Activated CD4-positive, CD25-positive, alpha-beta regulatory T cell (primary cell): ENCODE results near the gene SLC34A3.
A peak's percentile ranks its signal among the peaks of the same experiment; 100 is the strongest.
"Not testable (repeated sequence)": the region's sequence is repeated elsewhere in the genome, so short reads cannot be mapped to it uniquely, and the experiment has no call there.

Source experiments
- DNase-seq, 4 experiments: peaks; one replicate each; lab custom pipeline; 2025; lab: John Stamatoyannopoulos, UW

SLC34A3 gene

DNA sequence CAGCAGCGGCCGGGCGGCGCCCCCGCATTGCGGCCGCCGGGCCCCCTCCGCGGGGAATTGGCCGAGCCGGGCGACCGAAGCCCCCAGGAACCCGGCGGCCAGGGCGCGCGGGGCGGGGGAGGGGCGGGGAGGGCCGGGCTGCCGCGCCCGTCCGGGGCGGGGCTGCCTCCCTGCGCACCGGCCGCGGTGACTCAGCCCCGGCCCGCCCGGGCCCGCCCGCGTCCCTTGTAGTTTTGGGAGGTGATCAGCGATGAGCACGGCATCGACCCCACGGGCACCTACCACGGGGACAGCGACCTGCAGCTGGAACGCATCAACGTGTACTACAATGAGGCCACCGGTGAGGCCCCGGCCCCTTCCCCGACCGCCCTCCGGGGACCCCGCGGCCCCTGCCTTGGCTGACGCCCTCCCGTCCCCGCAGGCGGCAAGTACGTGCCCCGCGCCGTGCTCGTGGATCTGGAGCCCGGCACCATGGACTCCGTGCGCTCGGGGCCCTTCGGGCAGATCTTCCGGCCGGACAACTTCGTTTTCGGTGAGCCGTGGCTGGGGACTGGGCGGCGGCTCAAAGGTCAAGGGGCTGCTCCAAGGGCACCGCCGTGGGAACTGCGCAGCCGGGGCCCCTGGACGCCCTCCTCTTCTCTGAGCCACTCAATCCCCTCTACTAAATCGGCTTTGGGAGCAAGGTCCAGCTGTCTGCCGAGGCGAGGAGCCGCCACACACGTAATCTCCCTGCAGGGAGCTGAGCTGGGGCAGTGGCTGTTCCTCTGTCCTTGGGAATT, 11.0 kb downstream of the SLC34A3 start:
- peak; percentile 37 to 69 (median 50) for DNase-seq

DNA sequence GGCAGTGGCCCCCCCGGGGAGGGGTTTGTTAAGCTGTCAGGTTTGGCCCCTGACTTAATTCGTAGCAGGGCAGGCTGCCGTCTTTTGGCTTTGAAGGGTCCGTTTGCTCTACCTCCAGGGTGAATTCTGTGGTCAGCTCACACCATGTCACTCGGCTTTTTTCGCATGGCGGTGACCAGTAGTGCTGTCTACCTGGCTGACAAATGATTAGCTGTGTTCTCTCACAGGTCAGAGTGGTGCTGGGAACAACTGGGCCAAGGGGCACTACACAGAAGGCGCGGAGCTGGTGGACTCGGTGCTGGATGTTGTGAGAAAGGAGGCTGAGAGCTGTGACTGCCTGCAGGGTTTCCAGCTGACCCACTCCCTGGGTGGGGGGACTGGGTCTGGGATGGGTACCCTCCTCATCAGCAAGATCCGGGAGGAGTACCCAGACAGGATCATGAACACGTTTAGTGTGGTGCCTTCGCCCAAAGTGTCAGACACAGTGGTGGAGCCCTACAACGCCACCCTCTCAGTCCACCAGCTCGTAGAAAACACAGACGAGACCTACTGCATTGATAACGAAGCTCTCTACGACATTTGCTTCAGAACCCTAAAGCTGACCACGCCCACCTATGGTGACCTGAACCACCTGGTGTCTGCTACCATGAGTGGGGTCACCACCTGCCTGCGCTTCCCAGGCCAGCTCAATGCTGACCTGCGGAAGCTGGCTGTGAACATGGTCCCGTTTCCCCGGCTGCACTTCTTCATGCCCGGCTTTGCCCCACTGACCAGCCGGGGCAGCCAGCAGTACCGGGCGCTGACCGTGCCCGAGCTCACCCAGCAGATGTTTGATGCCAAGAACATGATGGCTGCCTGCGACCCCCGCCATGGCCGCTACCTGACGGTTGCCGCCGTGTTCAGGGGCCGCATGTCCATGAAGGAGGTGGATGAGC, 11.8 kb downstream of the SLC34A3 start:
- DNase-seq = no peak

DNA sequence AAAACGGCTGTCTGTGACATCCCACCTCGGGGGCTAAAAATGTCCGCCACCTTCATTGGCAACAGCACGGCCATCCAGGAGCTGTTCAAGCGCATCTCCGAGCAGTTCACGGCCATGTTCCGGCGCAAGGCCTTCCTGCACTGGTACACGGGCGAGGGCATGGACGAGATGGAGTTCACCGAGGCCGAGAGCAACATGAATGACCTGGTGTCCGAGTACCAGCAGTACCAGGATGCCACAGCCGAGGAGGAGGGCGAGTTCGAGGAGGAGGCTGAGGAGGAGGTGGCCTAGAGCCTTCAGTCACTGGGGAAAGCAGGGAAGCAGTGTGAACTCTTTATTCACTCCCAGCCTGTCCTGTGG, 12.5 kb downstream of the SLC34A3 start:
- DNase-seq = not testable (repeated sequence)

DNA sequence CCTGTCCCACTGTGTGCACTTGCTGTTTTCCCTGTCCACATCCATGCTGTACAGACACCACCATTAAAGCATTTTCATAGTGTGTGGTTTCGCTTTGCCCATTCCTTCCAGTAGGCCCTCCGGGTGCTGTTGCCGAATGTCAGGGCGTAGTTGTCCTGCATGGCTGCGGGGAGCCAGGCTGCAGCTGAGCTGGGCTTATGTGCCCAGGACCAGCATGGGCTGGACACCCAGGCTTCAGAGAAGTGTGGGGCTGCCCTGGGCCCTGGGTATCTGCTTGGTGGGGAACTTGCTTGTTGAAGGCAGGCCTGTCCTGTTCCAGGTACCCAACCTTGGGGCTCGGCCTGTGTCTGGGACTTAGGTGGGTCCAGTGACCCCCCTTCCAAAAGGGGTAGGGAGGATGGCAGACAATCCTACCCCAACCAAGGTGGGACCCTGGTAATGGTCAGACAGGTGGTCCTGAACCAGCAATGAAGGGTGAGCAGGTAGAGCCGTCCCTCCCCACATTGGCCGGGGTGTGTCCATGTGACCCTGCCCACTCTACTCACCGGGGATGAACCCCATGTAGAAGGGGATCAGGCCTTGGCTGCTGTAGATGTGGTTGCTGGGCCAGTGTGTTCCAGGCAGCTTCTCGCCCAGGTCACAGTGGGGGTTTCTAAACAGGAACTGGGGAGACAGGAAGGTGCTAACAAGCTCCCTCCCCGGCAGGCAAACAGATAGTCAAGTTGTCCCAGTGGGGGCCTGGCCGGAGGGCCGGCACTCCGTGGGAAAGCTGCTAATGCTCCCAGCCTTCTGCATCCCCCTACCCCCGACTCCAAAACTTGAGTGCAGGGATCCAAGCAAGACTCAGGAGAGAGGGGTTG, 13.2 kb downstream of the SLC34A3 start:
- no peak for DNase-seq

DNA sequence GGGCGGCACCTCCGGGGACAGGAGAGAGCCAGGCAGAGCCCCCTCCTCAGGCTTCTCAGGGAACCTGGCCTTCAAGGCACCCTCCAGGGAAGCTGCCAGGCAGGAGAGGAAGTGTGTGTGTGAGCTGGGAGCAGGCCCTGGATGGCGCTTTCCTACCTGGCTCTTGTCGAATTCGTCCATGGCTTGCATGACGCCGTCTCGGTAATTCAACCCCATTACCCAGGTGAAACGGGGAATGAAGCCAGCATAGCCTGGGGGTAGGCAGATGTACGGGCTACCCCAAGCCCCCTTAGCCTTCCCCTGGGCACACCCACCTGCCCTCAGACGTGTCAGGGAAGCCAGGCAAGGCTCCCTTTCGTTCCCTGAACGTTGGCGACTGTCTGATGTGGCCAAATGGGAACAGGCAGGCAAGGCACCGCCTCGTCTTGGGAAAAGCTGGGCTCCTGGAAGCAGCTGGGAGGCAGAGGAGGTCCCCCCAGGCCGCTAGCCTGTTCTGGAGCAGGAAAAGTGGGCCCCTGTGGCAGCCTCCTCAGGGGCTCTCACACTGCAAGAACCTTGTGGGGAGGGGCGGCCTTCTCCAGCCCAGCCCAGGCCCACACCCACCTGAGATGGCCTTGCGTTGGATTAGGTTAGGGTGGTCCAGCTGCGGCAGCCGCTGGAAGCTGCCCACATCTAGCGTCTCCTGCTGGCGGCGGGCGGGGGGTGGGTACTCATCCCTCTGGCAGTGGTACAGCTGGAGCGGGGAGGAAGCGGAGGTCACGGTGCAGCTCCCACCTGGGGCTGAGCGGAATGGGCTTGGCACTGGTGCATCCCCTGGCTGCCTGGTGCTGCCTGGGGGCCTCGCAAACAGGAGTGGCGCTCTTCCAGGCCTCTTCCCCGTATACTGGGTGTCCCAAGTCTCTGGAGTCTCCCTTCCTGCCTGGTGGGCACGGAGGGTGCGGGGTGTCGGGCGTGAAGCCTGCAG, 14.1 kb downstream of the SLC34A3 start:
- no peak for DNase-seq

DNA sequence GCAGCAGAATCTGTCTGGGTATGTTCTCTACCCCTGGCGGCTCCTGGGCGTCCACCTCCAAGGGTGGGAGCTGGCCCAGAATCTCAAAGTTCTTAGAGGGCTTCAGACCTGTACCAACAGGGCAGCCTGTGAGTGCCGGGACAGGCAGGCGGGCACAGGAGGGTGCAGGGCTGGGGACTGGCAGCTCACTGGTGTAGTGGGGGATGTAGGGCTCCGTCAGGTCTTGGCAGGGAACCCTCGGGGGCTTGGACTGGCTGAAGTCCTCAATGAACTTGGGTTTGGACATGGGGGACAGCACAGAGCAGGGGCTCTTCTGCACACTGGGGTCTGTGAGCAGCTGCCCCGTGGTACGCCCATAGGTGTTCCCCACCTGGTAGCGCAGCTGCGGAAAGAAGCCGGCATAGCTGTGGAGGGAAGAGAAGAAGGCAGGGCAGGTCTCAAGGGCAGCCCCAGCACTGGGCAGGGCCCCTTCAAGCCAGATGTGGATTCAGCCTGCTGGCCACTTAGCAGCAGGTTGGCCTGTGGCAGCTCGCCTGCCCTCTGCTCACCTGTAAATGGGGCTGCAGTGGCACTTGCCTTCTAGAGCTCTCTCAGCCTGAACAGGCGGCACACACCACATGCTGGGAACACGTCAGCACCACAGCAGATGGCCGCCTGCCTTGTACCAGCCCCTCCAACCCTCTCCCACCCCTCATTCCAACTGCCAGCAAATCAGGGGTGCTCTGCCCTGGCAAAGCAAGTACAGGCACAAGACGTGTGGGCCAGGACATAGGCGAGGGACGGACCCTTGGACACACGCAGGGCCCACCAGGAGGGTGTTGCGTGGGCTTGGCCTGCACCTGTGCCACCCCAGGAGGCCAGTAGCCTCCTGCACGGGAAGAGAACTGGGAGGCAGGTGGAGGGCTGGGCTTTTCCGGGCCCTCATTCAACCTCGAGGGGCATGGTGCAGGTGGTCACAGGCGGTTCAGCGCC, 15.0 kb downstream of the SLC34A3 start:
- no peak for DNase-seq

DNA sequence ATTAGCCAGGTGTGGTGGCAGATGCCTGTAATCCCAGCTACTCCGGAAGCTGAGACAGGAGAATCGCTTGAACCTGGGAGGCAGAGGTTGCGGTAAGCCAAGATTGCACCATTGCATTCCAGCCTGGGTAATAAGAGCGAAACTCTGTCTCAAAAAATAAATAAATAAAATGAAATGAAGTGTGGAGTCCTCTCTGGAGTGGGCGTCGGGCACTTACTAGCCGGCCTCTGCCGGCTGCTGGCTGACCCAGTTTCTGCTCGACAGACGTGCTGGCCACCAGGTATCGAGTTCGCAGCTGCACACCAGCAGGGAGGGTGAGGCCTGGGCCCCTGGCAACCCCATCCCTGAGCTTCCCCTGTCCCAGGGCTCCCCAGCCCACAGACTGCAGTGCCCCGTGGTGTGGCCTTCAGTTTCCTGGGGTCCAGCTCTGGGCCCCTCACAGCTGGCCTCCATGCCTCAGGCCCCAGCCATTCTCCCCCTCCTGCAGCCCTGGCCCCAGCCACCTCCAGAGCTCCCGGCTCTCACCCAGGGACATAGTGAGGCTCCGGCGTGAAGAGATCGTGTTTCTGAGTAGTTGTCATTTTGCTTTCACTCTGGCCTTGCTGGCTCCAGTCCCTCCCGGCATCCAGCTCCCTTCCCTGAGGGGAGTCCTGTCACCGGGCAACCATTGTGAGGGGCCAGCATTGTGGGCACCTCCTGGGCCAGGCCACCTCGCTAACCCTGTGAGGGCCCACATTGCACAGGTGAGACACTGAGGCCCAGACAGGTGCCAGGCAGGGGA, 16.6 kb downstream of the SLC34A3 start:
- no peak for DNase-seq

DNA sequence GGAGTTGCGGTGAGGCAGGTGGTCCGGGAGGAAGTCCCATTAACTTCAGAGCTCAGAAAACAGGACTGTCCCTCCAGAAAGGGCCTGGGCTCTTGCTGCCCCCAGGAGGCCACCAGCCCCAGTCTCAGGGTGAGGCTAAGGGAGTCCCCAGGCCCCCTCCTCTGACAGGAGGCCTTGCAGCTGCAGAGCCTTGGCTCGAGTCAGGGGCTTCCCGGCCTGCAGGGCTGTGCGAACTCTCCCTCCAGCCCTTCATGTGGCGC, 17.1 kb downstream of the SLC34A3 start:
- DNase-seq = no peak

DNA sequence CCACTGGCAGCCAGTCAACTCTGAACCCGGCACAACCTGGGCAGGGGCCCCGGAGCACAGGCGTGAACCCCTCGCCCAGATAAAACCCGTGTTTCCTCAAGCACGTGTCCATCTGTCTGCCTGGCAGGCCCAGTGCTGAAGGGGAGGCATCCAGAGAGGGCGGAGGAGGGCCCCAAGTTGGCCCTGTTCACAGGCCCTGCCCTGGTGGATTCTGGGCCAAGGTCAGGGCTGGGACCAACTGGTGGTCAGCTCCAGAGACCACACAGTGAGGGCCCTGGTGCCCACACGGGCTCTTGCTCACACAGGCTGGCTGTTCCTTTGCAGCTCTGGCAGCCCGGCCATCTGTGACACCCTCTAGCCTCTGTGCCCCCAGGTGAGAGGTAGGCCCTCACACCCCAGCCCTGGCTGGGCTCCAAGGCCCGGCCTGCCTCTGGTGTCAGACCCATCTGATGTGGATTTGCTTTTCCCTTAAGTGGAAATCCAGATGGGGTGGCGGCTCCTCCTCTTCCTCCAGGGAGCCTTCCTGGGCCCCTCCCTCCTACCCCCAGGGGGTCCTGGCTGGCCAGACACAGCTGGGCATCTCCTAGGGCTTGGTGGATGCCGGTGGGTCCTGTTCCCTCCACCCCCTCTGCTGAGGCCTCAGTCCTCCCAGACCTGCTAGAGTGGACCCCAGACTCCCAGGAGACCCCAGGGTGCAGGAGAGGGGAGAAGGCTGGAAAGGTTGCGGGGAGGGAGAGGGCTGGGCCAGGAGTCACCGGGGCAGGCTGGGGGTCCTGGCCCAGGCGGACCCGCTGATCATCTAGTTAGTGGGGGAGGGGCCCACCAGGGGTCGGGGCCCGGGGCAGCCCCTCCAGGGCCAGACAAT, 19.9 kb downstream of the SLC34A3 start:
- no peak for DNase-seq

DNA sequence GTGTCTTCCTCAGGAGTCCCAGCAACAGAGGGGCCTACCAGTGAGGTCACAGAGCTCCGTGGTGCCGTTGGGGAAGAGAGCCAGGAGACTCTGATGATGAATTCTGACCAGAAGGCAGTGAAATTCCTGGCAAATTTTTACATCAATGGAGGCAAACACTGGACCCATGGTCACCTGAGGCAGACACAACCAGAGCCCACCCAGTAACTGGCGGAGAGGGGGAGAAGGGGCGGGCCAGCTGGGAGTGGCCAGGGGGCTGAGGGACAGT, 20.4 kb downstream of the SLC34A3 start, which contains the start of gene STPG3:
Gene STPG3 (plus strand): TSS at position 93 of the 268 bp plus-strand sequence. CDS start 1 bp downstream, at position 94.
- DNase-seq = no peak

DNA sequence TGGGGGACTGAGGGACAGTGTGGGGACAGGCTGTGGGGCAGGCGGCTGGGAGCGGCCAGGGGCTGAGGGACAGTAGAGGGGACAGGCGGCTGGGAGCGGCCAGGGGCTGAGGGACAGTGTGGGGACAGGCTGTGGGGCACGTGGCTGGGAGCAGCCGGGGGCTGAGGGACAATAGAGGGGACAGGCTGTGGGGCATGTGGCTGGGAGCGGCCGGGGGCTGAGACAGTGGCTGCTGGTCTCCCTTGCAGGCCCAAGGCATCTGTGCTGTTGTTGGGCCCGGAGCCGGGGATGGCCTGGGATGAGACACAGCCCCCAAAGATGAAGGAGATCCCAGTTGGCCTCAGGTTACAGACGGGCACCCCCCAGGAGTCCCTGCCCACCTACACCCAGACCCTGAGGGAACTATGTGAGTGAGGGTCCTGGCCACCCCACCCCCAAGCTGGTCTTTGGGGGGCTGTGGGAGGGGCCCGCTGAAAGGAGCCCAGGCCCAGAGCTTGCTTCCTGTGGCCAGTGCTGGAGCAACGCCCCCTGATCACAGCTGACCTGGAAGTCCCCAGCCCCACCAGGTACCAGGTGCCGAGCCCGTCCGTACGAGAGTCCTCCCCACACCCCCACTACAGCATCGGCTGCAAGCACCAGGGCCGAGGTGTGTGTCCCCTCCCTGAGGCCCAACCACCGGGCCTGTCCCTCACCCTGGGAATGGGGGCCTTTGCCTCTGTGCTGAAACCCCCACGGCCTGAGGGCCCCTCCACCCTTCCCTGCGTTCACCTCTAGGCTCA, 21.0 kb downstream of the SLC34A3 start:
- no peak for DNase-seq

DNA sequence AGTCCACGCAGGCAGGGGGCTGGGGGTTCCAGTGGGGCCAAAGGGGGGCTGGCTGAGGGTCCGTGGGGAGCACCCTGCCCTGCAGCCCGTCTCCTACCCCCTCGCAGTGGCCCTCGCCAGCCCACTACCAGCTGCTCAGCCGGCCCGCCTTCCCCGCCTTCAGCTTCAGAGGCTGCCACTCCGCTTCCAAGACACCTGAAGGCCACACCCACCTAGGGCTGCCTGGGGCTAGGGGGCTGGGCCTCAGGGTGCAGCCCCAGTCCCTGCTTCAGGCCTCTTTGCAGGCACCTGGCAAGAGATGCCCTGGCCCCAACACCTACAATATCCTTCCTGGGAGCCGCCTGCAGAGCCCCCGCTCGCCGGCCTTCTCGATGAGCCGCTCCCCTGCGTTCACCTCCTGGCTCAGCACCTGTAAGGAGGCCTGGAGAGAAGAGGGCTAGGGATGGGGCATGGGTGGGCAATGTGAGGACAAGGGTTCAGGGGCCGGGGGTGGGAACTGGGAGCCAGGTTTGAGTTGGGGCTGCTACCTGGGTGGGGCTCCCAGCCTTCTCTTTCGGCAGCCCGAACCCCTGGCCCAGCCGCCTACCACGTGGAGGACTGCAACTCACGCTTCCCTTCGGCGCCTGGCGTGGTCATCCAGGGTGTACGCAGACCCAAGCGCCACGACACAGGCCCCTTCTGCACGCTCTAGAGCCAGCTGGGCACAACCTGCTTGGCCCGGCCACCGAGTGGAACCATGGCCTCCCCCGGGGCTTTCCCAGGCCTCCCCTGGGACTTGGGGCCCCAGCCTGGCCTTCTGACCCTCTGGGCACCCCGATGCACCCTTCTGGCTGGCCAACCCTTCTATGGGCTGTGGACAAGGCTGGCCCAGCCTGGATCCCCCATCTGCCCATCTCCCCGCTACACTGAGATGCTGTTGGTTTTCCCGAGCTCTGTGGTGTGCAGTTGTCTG, 22.1 kb downstream of the SLC34A3 start:
- DNase-seq = no peak

DNA sequence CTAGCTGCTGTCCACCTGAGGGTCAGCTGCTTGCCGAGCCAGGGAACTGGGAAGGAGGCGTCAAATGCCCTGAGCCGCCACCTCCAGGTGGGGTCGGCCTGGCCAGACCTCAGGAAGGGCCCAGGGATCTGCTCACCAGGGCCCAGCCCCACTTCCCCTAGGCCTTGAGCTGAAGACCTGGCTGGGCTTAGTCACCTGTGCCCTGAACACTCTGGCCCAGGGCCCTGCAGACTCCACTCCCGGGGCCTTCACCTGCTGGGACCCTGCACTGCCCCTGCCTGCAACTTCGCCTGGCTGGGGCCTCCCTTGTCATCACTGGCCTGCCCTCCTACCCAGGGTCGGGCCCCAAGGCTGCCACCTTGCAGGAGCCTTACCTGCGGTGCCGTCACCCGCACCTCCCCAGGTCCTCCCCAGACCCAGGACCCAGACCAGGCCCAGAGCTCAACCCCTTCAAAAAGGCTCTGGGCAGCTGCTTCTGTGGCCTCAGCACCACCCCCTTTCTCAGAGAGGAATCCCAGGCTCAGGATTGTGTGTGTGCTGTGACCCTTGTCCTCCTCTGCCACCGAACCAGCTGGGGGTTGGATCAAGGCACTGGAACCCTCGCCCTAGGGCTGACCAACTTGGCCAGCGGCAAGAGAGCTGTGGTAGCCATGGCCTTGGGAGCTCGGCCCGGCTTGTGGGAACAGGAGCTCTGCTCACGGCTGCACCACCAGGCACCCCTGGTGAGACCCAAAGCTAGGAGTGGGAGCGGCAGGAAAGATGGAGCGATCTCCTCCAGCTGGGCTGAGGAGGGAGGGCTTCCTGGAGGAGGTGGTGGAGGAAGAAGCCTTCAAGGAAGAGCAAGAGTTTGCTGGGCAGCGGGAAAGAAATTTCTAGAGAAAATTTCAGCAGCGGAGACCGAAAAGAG, 23.3 kb downstream of the SLC34A3 start:
- no peak for DNase-seq

DNA sequence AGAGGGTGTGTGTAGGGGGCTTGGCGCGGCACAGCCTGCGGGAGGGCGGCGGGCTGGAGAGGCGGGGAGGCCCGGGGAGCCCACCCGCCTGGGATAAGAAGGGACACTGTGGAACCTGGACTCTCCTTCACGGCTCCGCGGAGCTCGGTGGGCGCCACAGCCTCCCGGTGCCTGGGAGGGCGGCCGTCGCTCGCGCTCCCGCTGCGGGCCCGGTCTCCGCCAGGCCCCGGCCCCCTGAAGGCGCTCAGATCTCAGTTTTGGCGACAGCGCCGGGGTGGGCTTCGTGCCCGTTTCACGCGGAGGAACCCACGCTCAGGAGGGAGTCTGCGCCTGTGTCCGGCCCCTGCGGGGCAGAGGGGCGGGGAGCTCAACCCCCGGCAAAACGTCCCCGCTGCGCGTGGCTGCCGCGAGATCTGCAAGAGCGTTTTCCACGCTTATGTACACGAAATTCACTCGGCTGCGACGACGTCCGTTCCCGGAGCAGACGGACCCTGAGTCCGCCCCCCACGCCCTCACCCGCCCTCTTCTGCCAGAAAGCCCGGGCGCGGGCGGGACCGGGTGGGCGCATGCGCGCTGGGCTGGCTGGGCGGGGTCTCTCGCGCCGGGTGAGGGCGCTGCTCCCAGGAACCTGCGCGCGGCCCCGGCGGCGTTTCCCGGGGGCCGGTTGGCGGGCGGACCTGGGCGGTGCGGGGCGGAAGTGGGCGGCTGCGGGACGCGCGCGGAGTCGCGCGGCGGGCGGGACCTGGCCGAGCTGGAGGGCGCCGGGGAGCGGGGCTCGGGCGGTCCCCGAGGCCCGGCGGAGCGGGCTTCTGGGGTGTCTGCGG, 24.1 kb downstream of the SLC34A3 start, which contains the start of gene NELFB:
Gene NELFB (plus strand): TSS at position 704 of the 824 bp plus-strand sequence.
- DNase-seq = peak; percentile 93 to 97 (median 95)
